HPDE6-E6E7 (cell line): ENCODE results near the gene FAF1.
"Not testable (repeated sequence)": the region's sequence is repeated elsewhere in the genome, so short reads cannot be mapped to it uniquely, and the experiment has no call there.

Source experiments
- DNase-seq: peaks from one replicate; pipeline ENCODE4 v3.0.0; 2011; ENCODE audit warnings: missing footprints; ENCODE audit errors: extremely low spot score

FAF1 gene

GRCh38 chr1:50562106-50562505 lies 398.0 kb downstream of the FAF1 start:
- no peak for DNase-seq

- no peak for DNase-seq
Measured at GRCh38 chr1:50559421-50559820, 400.6 kb downstream of the FAF1 start.

- no peak for DNase-seq
Measured at GRCh38 chr1:50553921-50554320, 406.1 kb downstream of the FAF1 start.

- no peak for DNase-seq
Measured at GRCh38 chr1:50548243-50548642, 411.8 kb downstream of the FAF1 start.

GRCh38 chr1:50542362-50542761 lies 417.7 kb downstream of the FAF1 start:
- DNase-seq = no peak

- no peak for DNase-seq
Measured at GRCh38 chr1:50538476-50538875, 421.6 kb downstream of the FAF1 start.

- no peak for DNase-seq
Measured at GRCh38 chr1:50531601-50532000, 428.5 kb downstream of the FAF1 start.

GRCh38 chr1:50531027-50531426 lies 429.0 kb downstream of the FAF1 start:
- no peak for DNase-seq

- no peak for DNase-seq
Measured at GRCh38 chr1:50529510-50529909, 430.6 kb downstream of the FAF1 start.

GRCh38 chr1:50527987-50528320 lies 432.1 kb downstream of the FAF1 start:
- not testable (repeated sequence) for DNase-seq

- no peak for DNase-seq
Measured at GRCh38 chr1:50527249-50527986, 432.6 kb downstream of the FAF1 start.

GRCh38 chr1:50526431-50526830 lies 433.6 kb downstream of the FAF1 start:
- no peak for DNase-seq

- DNase-seq = no peak
Measured at GRCh38 chr1:50523548-50523947, 436.5 kb downstream of the FAF1 start.

GRCh38 chr1:50522691-50523342 lies 437.2 kb downstream of the FAF1 start:
- DNase-seq = no peak

GRCh38 chr1:50521703-50522102 lies 438.4 kb downstream of the FAF1 start:
- DNase-seq = no peak

GRCh38 chr1:50517488-50517887 lies 442.6 kb downstream of the FAF1 start:
- DNase-seq = no peak

GRCh38 chr1:50516056-50516455 lies 444.0 kb downstream of the FAF1 start:
- DNase-seq = no peak

GRCh38 chr1:50508040-50508586 lies 452.0 kb downstream of the FAF1 start:
- DNase-seq = no peak

- no peak for DNase-seq
Measured at GRCh38 chr1:50505427-50505826, 454.6 kb downstream of the FAF1 start.

GRCh38 chr1:50503515-50503914 lies 456.6 kb downstream of the FAF1 start:
- no peak for DNase-seq

- DNase-seq = no peak
Measured at GRCh38 chr1:50502147-50502546, 457.9 kb downstream of the FAF1 start.

GRCh38 chr1:50497007-50497406 lies 463.1 kb downstream of the FAF1 start:
- no peak for DNase-seq

- DNase-seq = no peak
Measured at GRCh38 chr1:50493710-50494109, 466.4 kb downstream of the FAF1 start.
